Rectal smooth muscle tissue (tissue), 1 donor: ENCODE results near the gene FUZ.

Source experiments
- H3K27ac ChIP-seq: one replicate; pipeline ENCODE4 v1.7.0; 2013; ENCODE audit warnings: low read depth, low read length, inconsistent platforms
- H3K27me3 ChIP-seq: one replicate; pipeline ENCODE4 v1.7.0; 2013; ENCODE audit warnings: low read length; ENCODE audit not compliant: control insufficient read depth, insufficient read depth
- H3K36me3 ChIP-seq: one replicate; pipeline ENCODE4 v1.7.0; 2013; ENCODE audit warnings: low read length; ENCODE audit not compliant: control insufficient read depth, insufficient read depth
- H3K4me1 ChIP-seq: one replicate; pipeline ENCODE4 v1.7.0; 2013; ENCODE audit warnings: low read length; ENCODE audit not compliant: control insufficient read depth, insufficient read depth
- H3K4me3 ChIP-seq: one replicate; pipeline ENCODE4 v1.7.0; 2013; ENCODE audit warnings: low read length
- H3K9ac ChIP-seq: one replicate; pipeline ENCODE4 v1.7.0; 2013; ENCODE audit warnings: low read length

FUZ gene

DNA sequence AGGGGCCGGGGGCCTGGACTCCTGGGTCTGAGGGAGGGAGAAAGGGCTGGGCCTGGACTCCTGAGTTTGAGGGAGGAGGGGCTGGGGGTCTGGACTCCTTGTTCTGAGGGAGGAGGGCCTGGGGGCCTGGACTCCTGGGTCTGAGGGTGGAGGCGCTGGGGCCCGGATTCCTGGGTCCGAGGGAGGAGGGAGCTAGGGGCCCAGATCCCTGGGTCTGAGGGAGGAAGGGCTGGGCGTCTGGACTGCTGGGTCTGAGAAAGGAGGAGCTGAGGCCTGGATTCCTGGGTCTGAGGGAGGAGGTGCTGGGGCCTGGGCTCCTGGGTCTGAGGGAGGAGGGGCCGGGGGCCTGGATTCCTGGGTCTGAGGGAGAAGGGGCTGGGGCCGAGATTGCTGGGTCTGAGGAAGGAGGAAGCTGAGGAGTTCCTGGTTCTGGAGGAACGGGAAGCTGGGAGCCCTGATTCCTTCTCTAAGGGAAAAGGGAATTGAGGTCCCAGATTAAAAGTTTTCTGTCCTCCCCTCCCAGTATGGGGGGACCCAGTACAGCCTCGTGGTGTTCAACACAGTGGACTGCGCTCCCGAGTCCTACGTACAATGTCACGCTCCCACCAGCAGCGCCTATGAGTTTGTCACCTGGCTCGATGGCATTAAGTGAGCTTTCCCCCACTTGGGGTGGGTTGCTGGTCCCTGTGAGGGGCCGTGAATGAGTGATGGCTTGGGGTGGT, 5.7 kb upstream of the FUZ start:
- Histone ChIP-seq H3K27me3 (no peaks in the 10 kb centered on the region), H3K9ac (peak overlapping the region; percentile 64), H3K4me3 (peak overlapping the region; percentile 92), H3K4me1 (peaks cover 3% of the 10 kb centered on the region), H3K36me3 (no peaks in the 10 kb centered on the region), H3K27ac (peak overlapping the region; percentile 95)

DNA sequence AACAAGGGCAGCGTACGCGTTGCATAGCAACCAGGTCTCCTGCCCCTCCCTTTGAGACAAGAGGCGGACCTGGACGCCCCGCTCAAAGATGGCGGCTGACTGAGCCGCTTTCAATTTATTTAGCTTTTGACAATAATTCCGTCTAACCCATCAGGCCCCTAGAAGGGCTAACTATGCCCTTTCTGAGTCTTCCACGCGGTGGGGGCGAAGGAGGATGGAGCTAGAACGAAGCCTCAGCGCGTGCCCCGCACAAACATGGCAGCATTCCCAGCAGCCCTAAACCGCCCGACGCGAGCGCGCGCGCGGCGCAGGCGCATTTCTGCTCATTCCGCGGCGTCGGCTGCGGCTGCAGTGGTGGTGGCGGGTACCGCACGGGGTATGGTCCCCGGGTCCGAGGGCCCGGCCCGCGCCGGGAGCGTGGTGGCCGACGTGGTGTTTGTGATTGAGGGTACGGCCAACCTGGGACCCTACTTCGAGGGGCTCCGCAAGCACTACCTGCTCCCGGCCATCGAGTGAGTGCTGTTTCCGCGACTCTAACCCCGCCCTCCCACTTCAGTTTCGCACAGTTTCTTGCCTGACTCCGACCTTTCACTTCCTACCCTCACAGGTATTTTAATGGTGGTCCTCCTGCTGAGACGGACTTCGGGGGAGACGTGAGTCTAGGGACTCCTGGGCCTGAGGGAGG, 5.0 kb upstream of the FUZ start, which contains the start of gene MED25:
MED25 (plus strand) TSS at position 326 of the 685 bp plus-strand sequence; CDS start at position 379, 53 bp downstream.
- Histone ChIP-seq H3K27ac (peak within 1 kb of the TSS; percentile 95), H3K4me1 (peaks cover 3% of the 10 kb centered on the region), H3K36me3 (no peaks in the 10 kb centered on the region), H3K4me3 (peak within 1 kb of the TSS; percentile 92), H3K9ac (peak within 1 kb of the TSS; percentile 64), H3K27me3 (no peaks in the 10 kb centered on the region)

- Histone ChIP-seq H3K27me3 (no peaks in the 10 kb centered on the region), H3K4me3 (no peak overlapping the region), H3K27ac (peak overlapping the region; percentile 95), H3K36me3 (no peaks in the 10 kb centered on the region), H3K9ac (no peak overlapping the region), H3K4me1 (peaks cover 3% of the 10 kb centered on the region)
These were observed 3.5 kb upstream of the FUZ start for GRCh38 chr19:49816590-49816989.

GRCh38 chr19:49814010-49814409, 918 bp upstream of the FUZ start:
- peak overlapping the region; percentile 82 for H3K27ac ChIP-seq
- no peaks in the 10 kb centered on the region for H3K27me3 ChIP-seq
- H3K4me3 ChIP-seq: peak overlapping the region; percentile 81
- H3K36me3 ChIP-seq: no peaks in the 10 kb centered on the region
- peaks cover 10% of the 10 kb centered on the region for H3K4me1 ChIP-seq
- no peak overlapping the region for H3K9ac ChIP-seq

- peak overlapping the region; percentile 81 for H3K4me3 ChIP-seq
- H3K9ac ChIP-seq: no peak overlapping the region
- H3K27me3 ChIP-seq: no peaks in the 10 kb centered on the region
- peak overlapping the region; percentile 82 for H3K27ac ChIP-seq
- H3K36me3 ChIP-seq: no peaks in the 10 kb centered on the region
- H3K4me1 ChIP-seq: peaks cover 10% of the 10 kb centered on the region
These were observed 568 bp downstream of the FUZ start for GRCh38 chr19:49812452-49812996.

DNA sequence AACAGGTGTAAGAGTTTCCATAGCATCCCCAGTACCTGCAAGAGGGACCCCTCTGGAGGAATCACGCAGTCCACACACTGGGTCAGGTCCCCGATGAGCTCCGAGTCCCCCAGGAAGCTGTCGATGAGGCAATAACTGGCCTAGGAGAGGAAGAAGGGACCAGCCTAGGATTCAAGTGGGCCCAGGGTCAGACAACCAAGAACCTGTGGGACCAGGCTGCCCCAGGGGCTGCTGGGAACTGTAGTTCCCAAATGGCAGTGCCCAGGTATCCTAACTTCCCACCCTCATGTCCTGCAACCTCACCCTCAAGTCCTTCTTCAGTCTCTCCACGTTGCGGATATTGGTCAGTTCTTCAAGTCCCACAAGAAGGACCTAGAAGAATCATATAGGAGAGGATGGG, 1.8 kb downstream of the FUZ start:
- Histone ChIP-seq H3K4me1 (peaks cover 7% of the 10 kb centered on the region), H3K36me3 (no peaks in the 10 kb centered on the region), H3K9ac (no peak overlapping the region), H3K27ac (no peak overlapping the region), H3K27me3 (no peaks in the 10 kb centered on the region), H3K4me3 (no peak overlapping the region)

DNA sequence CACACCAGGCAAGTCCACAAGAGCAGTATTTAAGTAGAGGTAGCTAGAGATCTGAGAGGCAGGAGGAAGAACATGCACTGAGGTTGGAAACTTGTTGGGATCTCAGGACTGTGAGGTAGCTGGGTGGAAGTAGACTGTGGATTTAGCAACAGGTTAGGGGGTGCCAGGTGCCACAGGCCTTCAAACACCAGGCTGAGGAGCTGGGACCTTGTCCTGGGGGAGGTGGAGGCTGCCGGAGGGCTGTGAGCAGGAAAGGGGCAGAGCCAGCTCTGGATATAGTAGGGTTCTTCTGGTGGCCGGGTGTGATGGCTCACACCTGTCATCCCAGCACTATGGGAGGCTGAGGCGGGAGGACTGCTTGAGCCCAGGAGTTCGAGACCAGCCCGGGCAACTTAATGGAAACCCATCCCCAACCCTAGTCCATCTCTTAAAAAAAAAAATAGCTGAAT, 3.1 kb downstream of the FUZ start:
- peak overlapping the region; percentile 95 for H3K4me3 ChIP-seq
- H3K27ac ChIP-seq: peak overlapping the region; percentile 76
- H3K36me3 ChIP-seq: no peaks in the 10 kb centered on the region
- no peak overlapping the region for H3K9ac ChIP-seq
- H3K4me1 ChIP-seq: peaks cover 7% of the 10 kb centered on the region
- no peaks in the 10 kb centered on the region for H3K27me3 ChIP-seq

GRCh38 chr19:49809160-49809940, 3.7 kb downstream of the FUZ start:
- no peaks in the 10 kb centered on the region for H3K27me3 ChIP-seq
- H3K9ac ChIP-seq: peak overlapping the region; percentile 74
- no peaks in the 10 kb centered on the region for H3K36me3 ChIP-seq
- H3K4me3 ChIP-seq: peak overlapping the region; percentile 95
- H3K27ac ChIP-seq: peak overlapping the region; percentile 76
- peaks cover 7% of the 10 kb centered on the region for H3K4me1 ChIP-seq

DNA sequence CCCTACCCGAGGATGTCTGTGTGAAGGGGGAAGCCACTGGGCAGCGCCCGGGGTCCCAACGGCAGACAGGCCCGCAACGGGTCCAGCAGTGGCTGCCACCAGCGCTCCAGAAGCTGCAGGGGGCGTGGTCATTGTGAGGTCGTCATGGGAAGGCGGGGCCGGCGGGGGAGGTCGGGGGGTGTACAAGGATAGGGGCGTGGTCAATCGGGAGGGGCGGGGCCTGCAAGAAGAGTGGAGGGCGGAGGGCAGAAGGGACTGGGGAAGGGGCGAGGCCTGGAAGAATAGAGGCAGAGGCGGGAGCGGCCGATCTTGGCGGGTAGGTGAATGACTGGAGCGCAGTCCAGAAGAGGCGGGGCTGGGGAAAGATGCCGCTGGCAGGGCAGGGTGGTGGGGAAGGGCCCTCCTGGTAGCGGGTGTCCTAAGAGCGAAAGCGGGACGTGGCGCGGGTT, 4.4 kb downstream of the FUZ start:
- H3K4me1 ChIP-seq: peaks cover 7% of the 10 kb centered on the region

DNA sequence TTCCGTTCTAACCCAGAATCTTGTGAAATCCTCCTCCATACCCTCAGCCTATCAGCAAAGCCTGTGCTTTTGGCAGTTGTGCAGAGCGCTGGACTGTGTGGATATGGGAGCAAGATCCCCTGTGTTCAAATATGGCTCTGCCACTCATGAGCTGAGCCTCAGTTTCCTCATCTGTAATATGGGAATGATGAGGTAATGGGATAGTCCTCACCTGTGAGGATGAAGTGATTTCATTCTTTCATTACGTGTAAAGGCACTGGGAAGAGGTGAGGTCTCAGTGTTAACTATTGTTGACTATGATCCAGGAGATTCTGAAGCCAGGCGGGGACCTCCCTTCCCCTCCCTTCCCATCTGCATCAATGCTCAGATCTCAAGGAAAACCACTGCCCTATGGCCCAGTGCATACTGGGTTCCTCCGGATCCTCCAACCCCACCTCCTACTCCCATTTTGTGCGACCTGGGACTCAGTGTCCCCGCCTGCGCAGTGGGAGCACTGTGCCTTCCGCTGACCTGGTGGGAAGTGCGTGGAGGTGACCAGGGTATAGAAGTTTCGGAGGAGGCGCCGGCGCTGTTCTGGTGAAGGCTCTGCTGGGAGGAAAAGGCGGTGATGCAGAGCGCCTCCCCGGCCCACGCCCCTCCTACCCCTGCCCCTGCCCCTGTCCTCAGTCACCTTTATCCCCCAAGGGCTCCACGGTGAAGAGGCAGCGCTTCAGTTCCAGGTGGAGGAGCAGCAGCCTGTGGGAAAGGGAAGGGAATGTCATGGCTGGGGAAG, 5.0 kb downstream of the FUZ start:
- H3K36me3 ChIP-seq: no peaks in the 10 kb centered on the region
- peak overlapping the region; percentile 30 for H3K27ac ChIP-seq
- H3K4me1 ChIP-seq: peaks cover 7% of the 10 kb centered on the region
- no peak overlapping the region for H3K9ac ChIP-seq
- peak overlapping the region; percentile 50 for H3K4me3 ChIP-seq
- no peaks in the 10 kb centered on the region for H3K27me3 ChIP-seq

More for the DNA sequence above, 4.4 kb downstream of the FUZ start:
- H3K27ac ChIP-seq: peak overlapping the region; percentile 76
- no peaks in the 10 kb centered on the region for H3K27me3 ChIP-seq
- peak overlapping the region; percentile 95 for H3K4me3 ChIP-seq
- no peaks in the 10 kb centered on the region for H3K36me3 ChIP-seq
- peak overlapping the region; percentile 74 for H3K9ac ChIP-seq

GRCh38 chr19:49807058-49807903, 5.8 kb downstream of the FUZ start:
- H3K9ac ChIP-seq: no peak overlapping the region
- no peak overlapping the region for H3K4me3 ChIP-seq
- no peak overlapping the region for H3K27ac ChIP-seq
- H3K36me3 ChIP-seq: no peaks in the 10 kb centered on the region
- H3K4me1 ChIP-seq: peaks cover 7% of the 10 kb centered on the region
- no peaks in the 10 kb centered on the region for H3K27me3 ChIP-seq
